Measurements from ENCODE around the gene HTATIP2.
"Not testable (repeated sequence)": the region's sequence is repeated elsewhere in the genome, so short reads cannot be mapped to it uniquely, and the experiment has no call there.

Gene HTATIP2

GRCh38 chr11:20362481-20362880, 1.0 kb upstream of the HTATIP2 start:
- no peak overlapping the region for H3K4me3 ChIP-seq (ENCODE audit: severe bottlenecking)
- no peaks in the 10 kb centered on the region for H3K36me3 ChIP-seq (ENCODE audit: low read depth)
- DNase-seq (ENCODE audit: low spot score) (no peak), ATAC-seq (ENCODE audit: low read depth) (no peak)
- H3K4me1 ChIP-seq (ENCODE audit: insufficient read depth, poor library complexity, severe bottlenecking): peaks cover 23% of the 10 kb centered on the region
- no peak for TF ChIP-seq CTCF (IDR thresholded peaks at IDR 0.05; ENCODE audit: poor library complexity, severe bottlenecking)
- H3K27me3 ChIP-seq (ENCODE audit: insufficient read depth, poor library complexity, severe bottlenecking): no peaks in the 10 kb centered on the region
- no peaks in the 10 kb centered on the region for H3K9me3 ChIP-seq (ENCODE audit: severe bottlenecking)
- H3K27ac ChIP-seq (ENCODE audit: poor library complexity, severe bottlenecking): no peak overlapping the region

- DNase-seq (ENCODE audit: low spot score) (no peak), ATAC-seq (ENCODE audit: low read depth) (no peak)
- peaks cover 28% of the 10 kb centered on the region for H3K4me1 ChIP-seq (ENCODE audit: insufficient read depth, poor library complexity, severe bottlenecking)
- peak overlapping the region; percentile 45 for H3K4me3 ChIP-seq (ENCODE audit: severe bottlenecking)
- H3K27ac ChIP-seq (ENCODE audit: poor library complexity, severe bottlenecking): no peak overlapping the region
- no peaks in the 10 kb centered on the region for H3K36me3 ChIP-seq (ENCODE audit: low read depth)
- H3K27me3 ChIP-seq (ENCODE audit: insufficient read depth, poor library complexity, severe bottlenecking): no peaks in the 10 kb centered on the region
- no peak for TF ChIP-seq CTCF (IDR thresholded peaks at IDR 0.05; ENCODE audit: poor library complexity, severe bottlenecking)
- no peaks in the 10 kb centered on the region for H3K9me3 ChIP-seq (ENCODE audit: severe bottlenecking)
These were observed 390 bp upstream of the HTATIP2 start for GRCh38 chr11:20363149-20363499.

- ATAC-seq (ENCODE audit: low read depth) (0 out of 3 replicates have a peak, but pooled peaks have one; percentile 5), DNase-seq (ENCODE audit: low spot score) (no peak)
- no peaks in the 10 kb centered on the region for H3K36me3 ChIP-seq (ENCODE audit: low read depth)
- peak overlapping the region; percentile 43 for H3K27ac ChIP-seq (ENCODE audit: poor library complexity, severe bottlenecking)
- H3K27me3 ChIP-seq (ENCODE audit: insufficient read depth, poor library complexity, severe bottlenecking): no peaks in the 10 kb centered on the region
- H3K9me3 ChIP-seq (ENCODE audit: severe bottlenecking): no peaks in the 10 kb centered on the region
- peaks cover 39% of the 10 kb centered on the region for H3K4me1 ChIP-seq (ENCODE audit: insufficient read depth, poor library complexity, severe bottlenecking)
- TF ChIP-seq CTCF (IDR thresholded peaks at IDR 0.05; ENCODE audit: poor library complexity, severe bottlenecking): no peak
- H3K4me3 ChIP-seq (ENCODE audit: severe bottlenecking): peak overlapping the region; percentile 45
These were observed 853 bp downstream of the HTATIP2 start for GRCh38 chr11:20364341-20364792.

GRCh38 chr11:20365465-20365864, 2.0 kb downstream of the HTATIP2 start:
- Histone ChIP-seq H3K27ac (ENCODE audit: poor library complexity, severe bottlenecking) (peak overlapping the region; percentile 91), H3K4me1 (ENCODE audit: insufficient read depth, poor library complexity, severe bottlenecking) (peaks cover 39% of the 10 kb centered on the region)
- ATAC-seq (ENCODE audit: low read depth); H3K4me3 ChIP-seq (ENCODE audit: severe bottlenecking); H3K36me3 ChIP-seq (ENCODE audit: low read depth); DNase-seq (ENCODE audit: low spot score); H3K9me3 ChIP-seq (ENCODE audit: severe bottlenecking); H3K27me3 ChIP-seq (ENCODE audit: insufficient read depth, poor library complexity, severe bottlenecking): not testable (repeated sequence)

- Histone ChIP-seq H3K36me3 (ENCODE audit: low read depth) (no peaks in the 10 kb centered on the region), H3K4me3 (ENCODE audit: severe bottlenecking) (no peak overlapping the region), H3K4me1 (ENCODE audit: insufficient read depth, poor library complexity, severe bottlenecking) (peaks cover 36% of the 10 kb centered on the region), H3K27me3 (ENCODE audit: insufficient read depth, poor library complexity, severe bottlenecking) (no peaks in the 10 kb centered on the region), H3K27ac (ENCODE audit: poor library complexity, severe bottlenecking) (peak overlapping the region; percentile 91), H3K9me3 (ENCODE audit: severe bottlenecking) (no peaks in the 10 kb centered on the region)
- TF ChIP-seq CTCF (IDR thresholded peaks at IDR 0.05; ENCODE audit: poor library complexity, severe bottlenecking): no peak
- DNase-seq (ENCODE audit: low spot score) (no peak), ATAC-seq (ENCODE audit: low read depth) (peak; percentile 77)
These were observed 3.9 kb downstream of the HTATIP2 start for GRCh38 chr11:20367313-20367948.

All from RWPE2 (cell line).